GM19043 (cell line): Measurements from ENCODE around the gene NFIL3.

Experiments
- ATAC-seq: cut with Tn5 transposase; IDR thresholded peaks from one replicate; pipeline ENCODE4 v1.9.1; 2021; ENCODE audit warnings: low read depth; ENCODE audit not compliant: unreplicated experiment

NFIL3 gene

GRCh38 chr9:91361291-91362050 is 62.2 kb downstream of the NFIL3 start, which contains the start of gene AUH:
AUH (minus strand) TSS chr9:91361918; CDS start chr9:91361889, 29 bp downstream.
- ATAC-seq, result peak; percentile 93

- ATAC-seq, result no peak
These were observed 62.9 kb downstream of the NFIL3 start for GRCh38 chr9:91360551-91361290.

- no peak for ATAC-seq
These were observed 63.7 kb downstream of the NFIL3 start for GRCh38 chr9:91359734-91360470.

GRCh38 chr9:91359083-91359482 is 64.5 kb downstream of the NFIL3 start:
- ATAC-seq, result no peak
